NCI-H460 (cell line): ENCODE results near the gene SPNS2. TPM values are rescaled to one million over a fixed set of nuclear protein-coding genes. Genes with fewer than 3 reads are reported as not detected.

Source experiments
- DNase-seq: peaks from one replicate; pipeline ENCODE4 v3.0.0-alpha.2; 2016; ENCODE audit warnings: low read depth; ENCODE audit errors: extremely low read depth
- total RNA-seq: library from RNA; depleted of rRNA; stranded (reverse); fragments of >200 nt; shearing (Covaris generic); gene quantifications from 2 replicates; pipeline ENCODE4 v1.2.3, GENCODE V29; 2014

SPNS2 gene
- total RNA-seq, 1 experiment from 2014 or later = 0.52 TPM

GRCh38 chr17:4535667-4536258, 37.1 kb downstream of the SPNS2 start:
- DNase-seq = no peak

GRCh38 chr17:4536259-4536741, 37.6 kb downstream of the SPNS2 start:
- no peak for DNase-seq

GRCh38 chr17:4536742-4537411, 38.2 kb downstream of the SPNS2 start:
- no peak for DNase-seq

- no peak for DNase-seq
Measured at GRCh38 chr17:4537451-4538235, 39.0 kb downstream of the SPNS2 start.

GRCh38 chr17:4538236-4539002, 39.7 kb downstream of the SPNS2 start:
- no peak for DNase-seq

- no peak for DNase-seq
Measured at GRCh38 chr17:4539025-4539424, 40.3 kb downstream of the SPNS2 start.

- DNase-seq = no peak
Measured at GRCh38 chr17:4539576-4540223, 41.0 kb downstream of the SPNS2 start.

- DNase-seq = no peak
Measured at GRCh38 chr17:4540224-4540651, 41.6 kb downstream of the SPNS2 start.

GRCh38 chr17:4540687-4541327, 42.1 kb downstream of the SPNS2 start:
- no peak for DNase-seq

- DNase-seq = no peak
Measured at GRCh38 chr17:4541328-4542002, 42.8 kb downstream of the SPNS2 start.

GRCh38 chr17:4542003-4542725, 43.5 kb downstream of the SPNS2 start:
- no peak for DNase-seq

GRCh38 chr17:4542726-4543191, 44.1 kb downstream of the SPNS2 start:
- no peak for DNase-seq

GRCh38 chr17:4543557-4544026, 44.9 kb downstream of the SPNS2 start:
- DNase-seq = no peak

- no peak for DNase-seq
Measured at GRCh38 chr17:4544135-4544950, 45.7 kb downstream of the SPNS2 start.

GRCh38 chr17:4544951-4545216, 46.2 kb downstream of the SPNS2 start:
- no peak for DNase-seq

GRCh38 chr17:4545217-4545951, 46.7 kb downstream of the SPNS2 start:
- DNase-seq = no peak
